Measurements from ENCODE around the gene MGAT5B.

Gene MGAT5B

GRCh38 chr17:76930107-76930506, 61.9 kb downstream of the MGAT5B start:
- no peak for TF ChIP-seq CTCF (IDR thresholded peaks at IDR 0.05; ENCODE audit: low read depth, low read length)
- Histone ChIP-seq H3K27ac (peak overlapping the region; percentile 39; the same call in 1 of the 2 replicates), H3K36me3 (peaks cover 20% of the 10 kb centered on the region), H3K9me3 (ENCODE audit: severe bottlenecking) (no peaks in the 10 kb centered on the region), H3K27me3 (ENCODE audit: insufficient read depth, low read depth, severe bottlenecking) (no peaks in the 10 kb centered on the region), H3K4me3 (ENCODE audit: low read depth, low read length) (no peak overlapping the region)
- DNase-seq: no peak

- no peak for TF ChIP-seq CTCF (IDR thresholded peaks at IDR 0.05; ENCODE audit: low read depth, low read length)
- no peak overlapping the region for H3K4me3 ChIP-seq (ENCODE audit: low read depth, low read length)
- DNase-seq: peak; percentile 71
- H3K27me3 ChIP-seq (ENCODE audit: insufficient read depth, low read depth, severe bottlenecking): no peaks in the 10 kb centered on the region
- peak overlapping the region; percentile 53 for H3K27ac ChIP-seq
- no peaks in the 10 kb centered on the region for H3K9me3 ChIP-seq (ENCODE audit: severe bottlenecking)
- H3K36me3 ChIP-seq: peaks cover 8% of the 10 kb centered on the region
Measured at GRCh38 chr17:76932402-76933333, 64.5 kb downstream of the MGAT5B start.

GRCh38 chr17:76934561-76935320, 66.5 kb downstream of the MGAT5B start:
- Histone ChIP-seq H3K9me3 (ENCODE audit: severe bottlenecking) (no peaks in the 10 kb centered on the region), H3K27me3 (ENCODE audit: insufficient read depth, low read depth, severe bottlenecking) (no peaks in the 10 kb centered on the region), H3K36me3 (peaks cover 25% of the 10 kb centered on the region), H3K4me3 (ENCODE audit: low read depth, low read length) (no peak overlapping the region), H3K27ac (no peak overlapping the region)
- no peak for TF ChIP-seq CTCF (IDR thresholded peaks at IDR 0.05; ENCODE audit: low read depth, low read length)
- DNase-seq: no peak

GRCh38 chr17:76935331-76935730, 67.1 kb downstream of the MGAT5B start:
- H3K27me3 ChIP-seq (ENCODE audit: insufficient read depth, low read depth, severe bottlenecking): no peaks in the 10 kb centered on the region
- H3K27ac ChIP-seq: no peak overlapping the region
- H3K9me3 ChIP-seq (ENCODE audit: severe bottlenecking): no peaks in the 10 kb centered on the region
- no peak for DNase-seq
- no peak for TF ChIP-seq CTCF (IDR thresholded peaks at IDR 0.05; ENCODE audit: low read depth, low read length)
- no peak overlapping the region for H3K4me3 ChIP-seq (ENCODE audit: low read depth, low read length)
- H3K36me3 ChIP-seq: peaks cover 26% of the 10 kb centered on the region

GRCh38 chr17:76937238-76937637, 69.0 kb downstream of the MGAT5B start:
- Histone ChIP-seq H3K27ac (no peak overlapping the region), H3K27me3 (ENCODE audit: insufficient read depth, low read depth, severe bottlenecking) (no peaks in the 10 kb centered on the region), H3K9me3 (ENCODE audit: severe bottlenecking) (no peaks in the 10 kb centered on the region), H3K36me3 (peaks cover 31% of the 10 kb centered on the region), H3K4me3 (ENCODE audit: low read depth, low read length) (no peak overlapping the region)
- DNase-seq: no peak
- no peak for TF ChIP-seq CTCF (IDR thresholded peaks at IDR 0.05; ENCODE audit: low read depth, low read length)

All from WERI-Rb-1 (cell line).